SU-DHL-6 (cell line): Measurements from ENCODE around the gene ZBTB2.

Source experiments
- EZH2phosphoT487 ChIP-seq: fragments of 200-600 bp; sonication (generic), shearing (Covaris generic); conservative IDR thresholded peaks from 2 replicates; pipeline ENCODE4 v1.6.1; 2018; ENCODE audit warnings: mild to moderate bottlenecking, antibody characterized with exemption, low read length, moderate library complexity, mixed read lengths
- TF ChIP-seq, protein P1 (sequence below): fragments of 200-600 bp; sonication (generic); IDR thresholded peaks from one replicate; pipeline ENCODE4 v1.5.1; 2017; ENCODE audit warnings: antibody characterized with exemption, mild to moderate bottlenecking, low read length, moderate library complexity; ENCODE audit not compliant: insufficient read depth, poor library complexity, severe bottlenecking

DNA sequence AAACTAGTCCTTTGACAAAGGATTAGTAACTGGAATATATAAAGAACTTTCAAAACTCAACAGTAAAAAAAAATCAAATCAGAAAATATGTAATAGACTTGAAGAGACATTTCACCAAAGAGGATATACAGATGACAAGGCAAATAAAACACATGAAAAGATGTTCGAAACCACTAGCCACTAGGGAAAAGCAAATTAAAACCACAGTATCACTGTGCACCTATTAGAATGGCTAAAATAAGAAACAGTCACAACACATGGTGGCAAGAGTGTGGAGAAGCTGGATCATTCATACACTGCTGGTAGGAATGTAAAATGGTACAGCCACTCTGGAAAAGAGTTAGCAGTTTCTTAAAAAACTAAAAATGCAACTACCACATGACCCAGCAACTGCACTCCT, 14.9 kb downstream of the ZBTB2 start:
- TF ChIP-seq, protein P1, sequence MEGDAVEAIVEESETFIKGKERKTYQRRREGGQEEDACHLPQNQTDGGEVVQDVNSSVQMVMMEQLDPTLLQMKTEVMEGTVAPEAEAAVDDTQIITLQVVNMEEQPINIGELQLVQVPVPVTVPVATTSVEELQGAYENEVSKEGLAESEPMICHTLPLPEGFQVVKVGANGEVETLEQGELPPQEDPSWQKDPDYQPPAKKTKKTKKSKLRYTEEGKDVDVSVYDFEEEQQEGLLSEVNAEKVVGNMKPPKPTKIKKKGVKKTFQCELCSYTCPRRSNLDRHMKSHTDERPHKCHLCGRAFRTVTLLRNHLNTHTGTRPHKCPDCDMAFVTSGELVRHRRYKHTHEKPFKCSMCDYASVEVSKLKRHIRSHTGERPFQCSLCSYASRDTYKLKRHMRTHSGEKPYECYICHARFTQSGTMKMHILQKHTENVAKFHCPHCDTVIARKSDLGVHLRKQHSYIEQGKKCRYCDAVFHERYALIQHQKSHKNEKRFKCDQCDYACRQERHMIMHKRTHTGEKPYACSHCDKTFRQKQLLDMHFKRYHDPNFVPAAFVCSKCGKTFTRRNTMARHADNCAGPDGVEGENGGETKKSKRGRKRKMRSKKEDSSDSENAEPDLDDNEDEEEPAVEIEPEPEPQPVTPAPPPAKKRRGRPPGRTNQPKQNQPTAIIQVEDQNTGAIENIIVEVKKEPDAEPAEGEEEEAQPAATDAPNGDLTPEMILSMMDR = no peak
- TF ChIP-seq EZH2phosphoT487 = no peak
